Esophagus (tissue), 2 donors: Measurements from ENCODE around the gene CCDC142. TPM values are rescaled to one million over a fixed set of nuclear protein-coding genes. Genes with fewer than 3 reads are reported as not detected.
A peak's percentile ranks its signal among the peaks of the same experiment; 100 is the strongest.

ENCODE experiments used
- H3K27ac ChIP-seq, 2 donors: one replicate each; pipeline ENCODE4 v1.5.1; 2013; ENCODE audit warnings: low read depth in 2 of 2, mild to moderate bottlenecking in 2 of 2, inconsistent platforms in 1 of 2, low read length in 1 of 2, moderate library complexity in 1 of 2
- H3K27me3 ChIP-seq, 2 donors: one replicate each; pipeline ENCODE4 v1.6.1; 2013; ENCODE audit warnings: low read length in 2 of 2, control low read depth in 1 of 2, mild to moderate bottlenecking in 1 of 2; ENCODE audit not compliant: insufficient read depth in 2 of 2, control insufficient read depth in 1 of 2
- H3K36me3 ChIP-seq, 2 donors: one replicate each; pipeline ENCODE4 v1.6.1; 2013; ENCODE audit warnings: low read length in 1 of 2; ENCODE audit not compliant: control insufficient read depth in 2 of 2, insufficient read depth in 2 of 2
- H3K4me1 ChIP-seq, 2 donors: one replicate each; pipeline ENCODE4 v1.6.1; 2013; ENCODE audit warnings: low read length in 1 of 2; ENCODE audit not compliant: control insufficient read depth in 2 of 2, insufficient read depth in 2 of 2
- H3K4me3 ChIP-seq, 2 donors: one replicate each; pipeline ENCODE4 v1.5.1; 2013; ENCODE audit warnings: low read length in 2 of 2, mild to moderate bottlenecking in 2 of 2, low read depth in 1 of 2, moderate library complexity in 1 of 2
- H3K9me3 ChIP-seq, 2 donors: one replicate each; pipeline ENCODE4 v1.6.1; 2013; ENCODE audit warnings: mild to moderate bottlenecking in 2 of 2, low read depth in 1 of 2, low read length in 1 of 2, moderate library complexity in 1 of 2; ENCODE audit not compliant: control insufficient read depth in 2 of 2, insufficient read depth in 1 of 2
- WGBS, 2 donors: extraction: QIAGEN DNeasy Blood & Tissue Kit; methylation state at CpG; one replicate each; pipeline ENCODE4 v1.1.7; 2013; 5-methylcytosine and 5-hydroxymethylcytosine counted together
- polyA plus RNA-seq, 2 donors: library from polyadenylated mRNA; stranded (reverse); fragments of 200-250 nt; gene quantifications; one replicate each; pipeline ENCODE4 v1.2.3, GENCODE V29; 2013
- donor health status: healthy with polysubstance abuse.
- donor health status: Bipolar disorder and iron deficiency.

Gene CCDC142
- polyA plus RNA-seq, 2 donors = 4.3 to 10.3 TPM

DNA sequence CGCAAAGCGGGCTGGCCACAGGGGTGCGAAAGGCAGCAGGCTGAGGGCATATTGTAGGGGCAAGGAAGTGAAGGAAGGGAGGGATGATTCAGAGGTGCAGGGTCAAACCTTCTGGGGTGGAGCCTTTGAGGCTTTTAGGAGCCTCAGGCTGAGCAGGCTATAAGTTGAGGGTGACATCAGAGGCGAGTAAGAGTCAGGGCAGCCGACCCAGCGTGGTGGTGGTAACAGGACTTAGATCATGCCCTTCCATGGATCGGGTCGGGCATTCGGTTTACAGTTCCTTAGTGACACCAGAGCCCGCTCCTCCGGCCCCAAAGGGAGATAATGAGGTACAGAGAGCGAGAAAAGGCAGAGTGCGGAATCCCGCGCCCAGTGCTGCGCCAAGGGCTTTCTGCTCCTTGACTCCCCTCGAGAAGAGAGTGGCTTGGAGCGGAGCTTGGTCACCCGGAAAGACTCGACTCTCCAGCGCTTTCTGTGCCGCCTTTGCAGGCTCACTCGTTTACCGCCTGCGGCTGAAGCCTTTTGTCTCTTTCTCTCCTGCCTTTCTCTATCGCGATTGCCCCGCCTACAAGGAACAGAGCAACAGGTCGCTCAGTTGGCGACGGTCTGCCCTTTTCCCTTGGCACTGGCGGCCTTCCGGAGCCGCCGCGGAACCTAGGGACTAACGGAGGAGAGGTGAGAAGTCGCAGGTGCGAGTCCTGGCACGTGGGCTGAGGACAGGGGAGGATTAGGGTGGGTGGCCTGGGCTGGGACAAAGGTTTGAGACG lies 15.9 kb upstream of the CCDC142 start:
- no peak overlapping the region for H3K27ac ChIP-seq
- peak overlapping the region; percentile 32 to 42 for H3K4me3 ChIP-seq

DNA sequence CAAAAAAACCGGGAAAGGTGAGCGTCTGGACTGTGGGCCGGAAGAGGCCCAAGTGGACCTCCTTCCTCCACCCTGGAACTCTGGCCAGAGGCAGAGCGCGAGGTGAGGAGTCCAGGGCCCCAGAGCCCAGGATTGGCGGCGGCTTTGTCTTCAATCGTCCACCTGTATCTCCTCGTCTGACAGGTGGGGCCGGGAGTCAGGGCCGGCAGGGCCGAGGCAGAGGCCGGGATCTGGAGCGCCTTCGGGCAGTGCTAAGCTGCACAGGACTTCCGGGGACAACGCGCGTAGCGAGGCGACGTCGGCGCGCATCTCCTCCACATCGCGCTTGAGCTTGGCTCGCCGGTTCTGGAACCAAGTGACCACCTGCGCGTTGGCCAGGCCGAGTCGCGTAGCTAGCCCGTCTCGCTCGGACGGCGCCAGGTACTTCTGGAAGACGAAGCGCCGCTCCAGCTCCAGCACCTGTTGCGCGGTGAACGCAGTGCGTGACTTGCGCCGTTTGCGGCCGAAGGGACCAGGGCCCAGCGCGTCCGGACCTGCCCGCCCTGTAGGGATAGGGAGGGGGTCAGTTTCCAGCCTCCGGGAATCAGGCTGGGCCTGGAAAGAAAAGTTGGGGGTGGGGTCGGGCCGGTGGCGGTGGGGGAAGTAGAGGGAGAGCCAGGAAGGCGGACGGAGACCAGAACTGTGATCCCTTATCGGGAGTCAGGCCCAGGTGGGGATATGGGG lies 15.1 kb upstream of the CCDC142 start:
- H3K27me3 ChIP-seq = peaks cover 0 to 14% of the 10 kb centered on the region in 2 donors
- peak overlapping the region; percentile 32 to 42 for H3K4me3 ChIP-seq

More for the DNA sequence above, 15.9 kb upstream of the CCDC142 start:
- Histone ChIP-seq H3K27me3 (peaks cover 0 to 14% of the 10 kb centered on the region in 2 donors), H3K9me3 (no peaks in the 10 kb centered on the region), H3K4me1 (peaks cover 17 to 18% of the 10 kb centered on the region in 2 donors), H3K36me3 (peaks cover 0 to under 1% of the 10 kb centered on the region in 2 donors)
- 2 to 4% methylated on average over 41 of the region's 41 CpGs for WGBS, 2 donors

GRCh38 chr2:74496997-74497776 lies 14.4 kb upstream of the CCDC142 start:
- Histone ChIP-seq H3K36me3 (peaks cover 7 to 13% of the 10 kb centered on the region in 2 donors), H3K9me3 (no peaks in the 10 kb centered on the region), H3K27me3 (peaks cover 0 to 14% of the 10 kb centered on the region in 2 donors), H3K4me3 (peak overlapping the region in 1 of 2 donors; percentile 32), H3K4me1 (peaks cover 16 to 18% of the 10 kb centered on the region in 2 donors), H3K27ac (no peak overlapping the region)
- WGBS, 2 donors = 55 to 63% methylated on average over 19 of the region's 19 CpGs

More for the DNA sequence above, 15.1 kb upstream of the CCDC142 start:
- WGBS, 2 donors = 3% methylated on average over 59 to 61 of the region's 61 CpGs
- Histone ChIP-seq H3K27ac (no peak overlapping the region), H3K4me1 (peaks cover 17 to 18% of the 10 kb centered on the region in 2 donors), H3K9me3 (no peaks in the 10 kb centered on the region), H3K36me3 (peaks cover 3 to 6% of the 10 kb centered on the region in 2 donors)

DNA sequence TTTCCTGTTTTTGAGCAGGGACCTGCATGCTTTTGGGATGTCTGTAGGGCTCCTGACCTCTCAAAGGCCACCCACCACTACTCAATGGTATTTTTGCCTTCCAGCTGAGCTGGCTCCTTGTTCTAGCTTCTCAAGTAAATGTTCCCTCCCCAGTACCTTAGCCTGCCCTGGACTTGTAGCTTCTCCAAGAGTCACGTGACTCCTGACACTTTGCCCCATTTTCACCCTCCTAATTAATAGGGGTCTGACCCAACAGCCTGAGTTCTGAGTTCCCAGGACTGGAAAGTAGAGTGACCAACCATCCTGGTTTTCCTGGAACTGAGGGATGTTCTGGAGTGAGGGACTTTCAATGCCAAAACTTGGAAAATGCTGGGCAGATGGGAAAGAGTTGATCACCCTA lies 12.6 kb upstream of the CCDC142 start:
- WGBS, 2 donors = 86 to 88% methylated on average over 1 of the region's 1 CpG
- H3K4me3 ChIP-seq = no peak overlapping the region
- no peaks in the 10 kb centered on the region for H3K9me3 ChIP-seq
- H3K27ac ChIP-seq = no peak overlapping the region
- H3K4me1 ChIP-seq = peaks cover 14 to 18% of the 10 kb centered on the region in 2 donors
- peaks cover 0 to 13% of the 10 kb centered on the region in 2 donors for H3K27me3 ChIP-seq
- H3K36me3 ChIP-seq = peaks cover 20 to 31% of the 10 kb centered on the region in 2 donors

DNA sequence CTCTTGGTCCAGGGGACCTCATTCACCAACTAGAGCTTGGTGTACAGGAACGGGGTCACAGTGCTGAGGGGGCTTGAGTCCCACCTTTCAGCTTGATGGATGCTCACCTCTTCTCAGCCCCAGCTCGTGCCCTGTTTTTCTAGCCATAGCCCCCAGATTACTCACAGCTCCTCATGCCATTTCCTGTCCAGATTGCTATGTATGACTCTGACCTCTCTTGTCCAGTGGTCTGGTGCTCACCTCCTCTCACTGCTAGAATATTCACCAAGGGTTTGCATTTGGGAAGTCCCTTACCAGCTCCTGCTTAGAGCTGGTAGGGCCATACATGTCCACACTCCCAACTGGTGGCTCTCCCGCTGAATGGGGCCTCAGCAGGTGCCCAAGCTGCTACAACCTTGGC lies 10.7 kb upstream of the CCDC142 start:
- H3K36me3 ChIP-seq = peaks cover 20 to 38% of the 10 kb centered on the region in 2 donors
- peaks cover 5 to 10% of the 10 kb centered on the region in 2 donors for H3K4me1 ChIP-seq
- 94% methylated on average over 3 of the region's 3 CpGs for WGBS, 2 donors

DNA sequence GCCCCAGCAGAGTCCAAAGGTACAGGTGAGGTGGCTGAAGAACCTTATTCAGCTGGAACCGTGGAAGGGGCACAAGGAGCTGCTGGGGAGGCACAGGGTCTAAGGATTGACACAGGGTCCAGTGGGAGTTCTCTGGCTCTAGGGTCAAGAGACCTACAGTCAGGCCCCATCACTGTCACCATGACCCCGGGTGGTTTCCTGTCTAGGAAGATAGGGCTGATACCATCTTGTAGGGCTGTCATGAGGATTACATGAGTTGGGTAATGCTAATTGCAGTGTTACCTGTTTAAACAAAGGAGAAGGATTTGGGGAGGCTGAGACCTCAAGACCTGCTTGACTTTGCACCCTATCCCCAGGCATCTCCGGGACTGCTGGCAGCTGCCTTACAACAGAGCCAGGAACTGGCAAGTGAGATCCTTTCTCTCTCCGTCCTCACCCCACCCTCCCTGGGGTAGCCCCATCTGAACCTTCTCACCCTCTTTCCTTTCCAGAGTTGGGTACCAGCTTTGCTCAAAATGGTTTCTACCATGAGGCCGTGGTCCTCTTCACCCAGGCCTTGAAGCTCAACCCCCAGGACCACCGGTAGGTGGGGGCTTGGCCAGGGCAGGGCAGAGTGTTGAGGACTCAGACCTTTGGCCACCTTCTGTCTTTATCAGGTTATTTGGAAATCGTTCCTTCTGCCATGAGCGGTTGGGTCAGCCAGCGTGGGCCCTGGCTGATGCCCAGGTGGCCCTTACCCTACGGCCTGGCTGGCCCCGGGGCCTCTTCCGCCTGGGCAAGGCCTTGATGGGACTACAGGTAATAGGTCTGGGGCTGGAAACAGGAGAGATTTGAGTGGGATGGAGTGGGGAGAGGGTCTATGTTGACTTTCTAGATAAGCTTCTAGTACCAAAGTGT lies 9.1 kb upstream of the CCDC142 start:
- Histone ChIP-seq H3K4me1 (no peaks in the 10 kb centered on the region), H3K27ac (no peak overlapping the region), H3K4me3 (no peak overlapping the region), H3K27me3 (no peaks in the 10 kb centered on the region), H3K9me3 (no peaks in the 10 kb centered on the region), H3K36me3 (peaks cover 20 to 38% of the 10 kb centered on the region in 2 donors)
- WGBS, 2 donors = 90 to 92% methylated on average over 12 of the region's 12 CpGs

More for the DNA sequence above, 10.7 kb upstream of the CCDC142 start:
- no peaks in the 10 kb centered on the region for H3K27me3 ChIP-seq
- no peak overlapping the region for H3K27ac ChIP-seq
- no peak overlapping the region for H3K4me3 ChIP-seq
- H3K9me3 ChIP-seq = no peaks in the 10 kb centered on the region

- H3K27ac ChIP-seq = no peak overlapping the region
- H3K9me3 ChIP-seq = no peaks in the 10 kb centered on the region
- H3K36me3 ChIP-seq = peaks cover 20 to 38% of the 10 kb centered on the region in 2 donors
- H3K4me1 ChIP-seq = no peaks in the 10 kb centered on the region
- 93 to 95% methylated on average over 9 of the region's 9 CpGs for WGBS, 2 donors
- H3K27me3 ChIP-seq = no peaks in the 10 kb centered on the region
- no peak overlapping the region for H3K4me3 ChIP-seq
These were observed 7.1 kb upstream of the CCDC142 start for GRCh38 chr2:74489906-74490305.

- WGBS, 2 donors = 78 to 89% methylated on average over 9 of the region's 9 CpGs
- no peaks in the 10 kb centered on the region for H3K27me3 ChIP-seq
- H3K36me3 ChIP-seq = peaks cover 20 to 38% of the 10 kb centered on the region in 2 donors
- no peaks in the 10 kb centered on the region for H3K9me3 ChIP-seq
- H3K4me3 ChIP-seq = no peak overlapping the region
- H3K27ac ChIP-seq = no peak overlapping the region
- H3K4me1 ChIP-seq = no peaks in the 10 kb centered on the region
These were observed 6.1 kb upstream of the CCDC142 start for GRCh38 chr2:74488643-74489481.
